HG03439 (cell line): ENCODE data around the gene UPF2.

Experiments used
- ATAC-seq: cut with Tn5 transposase; IDR thresholded peaks from one replicate; pipeline ENCODE4 v1.9.1; 2021; ENCODE audit warnings: mild to moderate bottlenecking, moderate library complexity; ENCODE audit not compliant: unreplicated experiment

UPF2 gene

DNA sequence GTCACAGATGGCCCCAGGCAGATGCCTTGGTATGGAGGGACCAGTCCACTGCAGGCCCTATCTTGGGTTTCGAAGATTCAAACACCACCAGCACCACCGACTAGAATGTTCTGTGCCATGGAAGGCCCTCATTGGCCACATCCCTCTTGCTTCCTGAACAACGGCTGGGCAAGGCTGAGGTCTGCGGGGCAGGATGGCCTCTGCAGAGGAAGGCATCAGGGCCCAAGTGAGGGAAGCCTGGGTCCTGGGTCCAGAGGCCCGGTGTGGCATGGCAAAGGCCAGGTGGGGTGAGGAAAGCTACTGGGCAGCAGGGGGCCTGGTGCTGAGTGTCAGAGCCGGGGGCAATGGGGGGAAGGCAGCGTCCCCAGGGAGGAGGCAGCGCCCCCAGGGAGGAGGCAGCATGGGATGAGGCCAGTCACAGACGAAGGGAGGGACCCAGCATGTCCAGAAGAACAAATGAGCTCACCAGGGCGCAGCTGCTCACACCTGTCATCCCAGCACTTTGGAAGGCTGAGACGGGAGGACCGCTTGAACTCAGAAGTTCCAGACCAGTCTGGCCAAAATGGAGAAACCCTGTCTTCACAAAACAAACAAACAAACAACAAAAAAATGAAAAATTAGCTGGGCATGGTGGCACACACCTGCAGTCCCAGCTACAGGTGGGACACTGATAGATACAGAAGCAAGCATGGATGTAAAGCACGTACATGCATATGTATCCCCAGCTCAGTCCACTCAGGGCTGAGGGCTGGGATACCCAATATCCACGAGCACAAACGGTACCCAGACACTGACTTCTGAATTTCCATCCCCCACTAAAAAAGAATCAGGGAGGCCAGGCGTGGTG lies 155.0 kb downstream of the UPF2 start:
- ATAC-seq = no peak

DNA sequence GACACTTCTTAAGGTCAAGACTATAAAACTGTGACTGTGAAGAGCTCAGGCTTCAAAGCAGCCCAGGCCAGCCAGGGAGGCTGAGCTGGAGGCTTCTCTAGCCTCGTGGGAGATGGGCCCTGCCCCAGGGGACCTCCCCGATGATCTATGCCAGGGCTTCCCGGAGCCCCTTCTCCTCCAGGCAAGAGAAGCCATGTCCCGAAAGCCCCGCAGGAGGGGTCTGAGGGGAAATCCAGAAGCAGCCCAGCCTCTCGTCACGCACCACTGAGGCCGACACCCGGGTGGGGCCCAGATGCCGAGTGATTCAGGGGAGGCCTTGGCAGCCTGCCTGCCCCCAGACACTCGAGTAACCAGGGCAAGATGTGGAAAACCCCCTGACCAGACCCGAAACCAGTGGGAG lies 155.8 kb downstream of the UPF2 start:
- no peak for ATAC-seq

DNA sequence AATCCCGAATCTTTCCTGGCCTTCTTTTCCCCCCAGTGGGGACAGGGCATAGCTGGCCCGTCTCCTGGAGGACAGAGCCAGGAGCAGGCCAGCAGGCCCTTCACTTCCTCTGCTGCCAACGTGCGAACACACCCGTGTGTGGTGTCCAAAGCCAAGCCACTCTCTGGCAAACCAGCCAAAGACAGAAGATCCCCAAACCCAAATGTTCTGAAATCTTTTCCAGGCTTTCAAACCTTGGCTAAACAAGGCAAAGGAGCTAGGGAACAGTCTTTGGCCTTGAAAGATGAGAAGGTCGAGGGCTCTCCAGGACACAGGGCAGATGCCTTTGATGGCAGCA lies 156.5 kb downstream of the UPF2 start:
- no peak for ATAC-seq

DNA sequence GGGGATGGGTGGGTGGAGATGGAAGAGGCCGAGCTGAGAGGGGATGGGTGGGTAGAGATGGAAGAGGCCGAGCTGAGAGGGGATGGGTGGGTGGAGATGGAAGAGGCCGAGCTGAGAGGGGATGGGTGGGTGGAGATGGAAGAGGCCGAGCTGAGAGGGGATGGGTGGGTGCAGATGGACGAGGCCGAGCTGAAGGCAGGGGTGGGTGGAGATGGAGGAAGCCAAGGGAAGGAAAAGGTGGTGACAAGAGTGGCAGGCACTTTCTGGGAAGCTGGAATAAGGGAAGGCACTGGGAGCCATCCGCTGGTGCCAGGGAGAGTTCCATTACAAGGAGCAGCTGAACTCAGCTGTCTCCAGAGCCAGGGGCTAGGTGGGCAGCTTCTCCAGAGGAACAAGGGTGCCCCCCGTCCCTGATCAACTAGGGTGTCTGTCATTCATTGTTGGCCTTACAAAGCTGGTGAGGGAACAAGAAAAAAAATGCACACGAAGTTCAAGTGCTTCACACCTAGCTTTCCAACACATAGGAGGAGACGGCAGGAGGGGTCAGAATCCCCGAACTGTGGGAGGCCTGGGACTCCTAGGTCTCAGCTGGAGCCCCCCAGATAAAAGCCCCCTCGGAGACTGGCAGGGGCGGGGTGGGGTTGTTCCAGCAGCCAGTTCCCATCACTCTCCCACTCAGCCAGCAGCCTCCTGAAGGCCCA lies 157.0 kb downstream of the UPF2 start:
- no peak for ATAC-seq

DNA sequence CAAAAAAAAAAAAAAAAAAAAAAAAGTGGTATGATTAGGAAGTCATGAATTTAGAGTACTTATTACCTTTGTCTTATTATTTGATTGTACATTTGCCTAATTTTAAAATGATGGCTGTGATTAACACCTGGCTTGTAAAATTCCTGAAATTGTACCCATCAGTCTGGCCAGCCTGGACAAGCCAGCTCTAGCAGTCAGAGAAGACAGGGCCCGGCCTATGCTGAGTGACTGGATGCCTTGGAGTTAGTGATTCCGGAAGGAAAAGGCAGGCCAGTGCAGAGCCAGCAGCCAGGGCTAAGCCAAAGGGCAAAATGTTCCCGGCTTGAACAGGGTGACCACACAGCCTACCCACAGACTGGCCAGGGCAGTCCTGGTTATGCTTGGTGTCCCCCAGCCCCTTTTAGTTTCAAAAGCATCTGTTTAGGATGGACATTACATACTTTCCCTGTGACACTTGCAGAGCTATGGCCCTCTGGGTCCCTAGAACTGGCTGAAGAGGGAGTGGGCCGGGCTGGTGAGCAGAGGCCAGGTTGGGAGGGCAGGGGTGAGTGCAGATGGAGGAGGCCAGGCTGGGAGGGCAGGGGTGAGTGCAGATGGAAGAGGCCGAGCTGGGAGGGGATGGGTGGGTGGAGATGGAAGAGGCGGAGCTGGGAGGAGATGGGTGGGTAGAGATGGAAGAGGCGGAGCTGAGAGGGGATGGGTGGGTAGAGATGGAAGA lies 157.7 kb downstream of the UPF2 start:
- no peak for ATAC-seq

DNA sequence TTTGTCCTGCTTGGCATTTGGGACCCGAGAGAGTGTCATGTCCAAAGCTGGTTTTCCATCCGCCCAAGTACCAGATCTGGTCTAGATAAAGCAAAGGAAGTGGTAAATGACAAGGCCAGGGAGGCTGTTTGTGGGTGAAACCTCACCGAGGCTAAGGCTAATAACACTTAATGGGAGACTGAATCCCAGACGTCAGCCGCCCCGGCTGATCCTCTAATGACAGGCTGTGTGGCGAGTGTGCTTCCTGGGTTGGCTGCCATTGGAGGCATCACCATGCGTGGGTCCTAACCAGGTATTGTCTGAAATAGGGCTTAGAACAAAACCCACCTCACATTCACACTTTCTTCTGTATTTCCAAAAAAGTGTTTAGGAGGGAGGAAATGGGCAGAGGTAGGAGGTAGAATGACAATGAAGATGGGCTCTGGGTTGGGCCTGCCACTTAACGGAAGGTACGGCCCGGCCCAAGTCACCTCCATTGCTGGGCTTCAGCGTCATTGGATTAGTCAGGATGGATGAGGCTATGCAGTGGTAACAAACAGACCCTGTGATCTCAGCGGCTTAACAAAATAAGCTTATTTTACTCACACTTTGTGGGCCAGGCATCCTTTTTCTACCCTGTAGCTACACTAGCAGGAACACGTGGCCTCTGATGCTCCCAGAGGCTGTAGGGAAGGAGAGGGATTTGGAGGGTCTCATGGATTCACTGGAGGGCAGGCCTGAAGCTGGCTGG lies 159.8 kb downstream of the UPF2 start:
- no peak for ATAC-seq

DNA sequence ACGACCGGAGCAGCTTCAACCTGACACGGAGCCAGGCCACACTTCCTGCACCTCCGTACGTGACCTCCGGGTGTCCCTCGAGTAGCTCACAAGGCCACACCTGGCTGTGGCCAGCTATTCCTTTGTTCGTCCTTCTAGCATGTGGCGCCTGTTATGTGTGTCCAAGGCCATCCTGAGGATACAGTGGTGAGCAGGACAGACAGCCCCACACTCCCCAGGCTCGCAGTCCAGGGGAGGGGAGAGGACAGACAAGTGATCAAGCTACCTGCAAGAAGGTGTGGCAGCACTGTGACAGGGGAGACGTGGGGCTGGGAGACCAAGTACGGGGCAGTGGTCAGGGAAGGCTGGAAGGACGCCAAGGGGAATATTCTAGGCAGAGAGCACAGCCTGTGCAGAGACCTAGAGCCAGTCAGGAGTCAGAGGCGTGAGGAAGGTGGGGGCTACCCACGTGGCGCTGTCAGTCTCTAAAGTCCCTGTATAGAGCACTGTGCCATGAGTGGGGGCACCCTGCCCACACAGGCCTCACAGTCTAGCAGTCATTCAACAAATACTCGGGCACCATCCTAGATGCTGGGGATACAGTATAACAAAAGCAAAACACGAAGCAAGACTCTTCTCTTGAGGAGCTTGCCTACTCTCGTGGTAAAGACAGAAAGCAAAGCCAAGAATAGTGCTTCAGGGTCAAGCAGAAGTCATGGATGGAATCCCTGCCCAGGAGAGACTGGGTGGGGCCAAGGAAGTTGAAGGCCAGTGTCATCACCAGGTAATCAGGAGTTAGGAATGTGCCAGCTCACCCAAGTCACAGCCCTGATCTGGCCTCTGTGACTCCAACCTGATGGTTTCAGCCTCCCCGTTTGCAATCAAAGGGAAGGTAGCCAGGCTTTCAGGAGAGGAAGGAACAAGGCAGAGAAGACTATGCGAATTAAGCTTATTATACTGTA lies 160.9 kb downstream of the UPF2 start:
- ATAC-seq = no peak

DNA sequence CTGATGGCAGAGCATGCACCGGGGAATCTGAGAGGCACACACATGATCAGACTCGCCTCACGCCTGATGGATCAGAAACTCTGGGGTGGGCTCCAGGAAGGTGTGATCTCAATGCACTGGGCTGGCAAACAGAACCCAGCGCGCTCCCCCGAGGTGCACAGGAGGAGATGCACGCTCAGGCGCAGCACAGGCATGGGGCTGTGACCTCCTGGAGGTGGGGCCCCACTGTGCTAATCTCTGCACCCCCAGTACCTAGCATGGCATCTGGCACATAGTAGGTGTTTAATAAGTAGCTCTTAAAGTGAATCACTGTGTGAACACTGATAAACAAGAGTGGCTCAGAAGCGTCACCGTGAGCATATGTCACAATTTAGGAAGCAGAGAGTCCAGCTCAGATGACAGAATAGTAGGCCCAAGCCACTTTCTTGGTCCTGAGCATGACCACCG lies 161.6 kb downstream of the UPF2 start:
- no peak for ATAC-seq

DNA sequence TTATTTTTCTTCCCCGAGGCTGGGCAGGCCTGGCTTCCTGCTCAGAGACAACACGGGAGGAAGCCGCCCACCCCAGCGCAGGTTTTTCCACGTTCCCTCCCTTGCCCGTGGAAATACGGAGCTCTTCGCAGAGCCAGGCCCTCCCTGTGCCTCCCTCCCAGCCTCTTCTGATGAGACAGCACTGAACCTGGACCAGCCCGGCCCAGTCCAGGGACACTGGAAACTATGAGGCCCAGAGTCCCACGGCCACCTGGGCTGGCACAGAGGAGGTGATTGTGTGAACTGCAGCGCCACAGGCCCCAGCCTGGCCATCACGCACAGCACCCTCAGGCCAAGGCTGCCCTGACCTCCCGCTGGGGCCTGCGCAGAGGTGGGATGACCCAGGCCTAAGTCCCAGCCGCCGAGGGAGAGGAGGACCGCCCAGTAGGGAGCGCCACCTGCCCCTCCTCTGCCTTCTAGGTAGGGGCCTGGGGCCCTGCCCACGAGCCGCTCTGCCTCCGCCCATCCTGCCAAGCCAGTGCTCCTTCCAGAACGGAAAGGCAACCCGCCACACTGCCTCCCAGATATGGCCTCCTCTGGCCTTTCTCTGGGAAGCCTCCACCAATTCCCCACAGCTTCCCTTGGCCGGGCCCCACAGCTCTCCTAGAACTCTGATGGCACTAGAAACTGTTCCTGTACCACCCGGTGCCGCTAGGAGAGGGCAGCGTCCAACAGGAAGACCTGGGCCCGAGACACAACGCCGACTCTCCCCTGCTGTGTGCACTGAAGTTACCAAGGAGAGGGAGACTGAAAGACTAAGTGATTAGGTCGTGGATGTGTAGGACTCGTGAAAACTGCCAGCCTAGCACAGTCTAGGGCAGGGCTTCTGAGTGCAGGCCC lies 162.2 kb downstream of the UPF2 start:
- no peak for ATAC-seq

DNA sequence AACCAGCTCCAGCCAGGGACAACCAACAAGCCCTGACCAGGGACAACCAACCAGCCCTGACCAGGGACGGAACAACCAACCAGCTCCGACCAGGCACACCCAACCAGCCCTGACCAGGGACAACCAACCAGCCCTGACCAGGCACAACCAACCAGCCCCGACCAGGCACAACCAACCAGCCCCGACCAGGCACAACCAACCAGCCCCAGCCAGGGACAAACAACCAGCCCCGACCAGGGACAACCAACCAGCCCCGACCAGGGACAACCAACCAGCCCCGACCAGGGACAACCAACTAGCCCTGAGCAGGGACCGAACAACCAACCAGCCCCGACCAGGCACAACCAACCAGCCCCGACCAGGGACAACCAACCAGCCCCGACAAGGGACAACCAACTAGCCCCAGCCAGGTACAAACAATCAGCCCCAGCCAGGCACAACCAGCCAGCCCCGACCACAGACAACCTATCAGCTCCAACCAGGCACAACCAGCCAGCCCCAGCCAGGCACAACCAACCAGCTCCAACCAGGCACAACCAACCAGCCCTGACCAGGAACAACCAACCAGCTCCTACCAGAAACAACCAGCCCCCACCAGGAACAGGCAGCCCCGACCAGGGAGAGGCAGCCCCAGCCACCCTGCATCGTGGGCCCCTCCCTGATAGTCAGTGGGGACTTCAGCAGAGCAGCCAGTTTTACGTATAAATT lies 163.1 kb downstream of the UPF2 start:
- no peak for ATAC-seq

DNA sequence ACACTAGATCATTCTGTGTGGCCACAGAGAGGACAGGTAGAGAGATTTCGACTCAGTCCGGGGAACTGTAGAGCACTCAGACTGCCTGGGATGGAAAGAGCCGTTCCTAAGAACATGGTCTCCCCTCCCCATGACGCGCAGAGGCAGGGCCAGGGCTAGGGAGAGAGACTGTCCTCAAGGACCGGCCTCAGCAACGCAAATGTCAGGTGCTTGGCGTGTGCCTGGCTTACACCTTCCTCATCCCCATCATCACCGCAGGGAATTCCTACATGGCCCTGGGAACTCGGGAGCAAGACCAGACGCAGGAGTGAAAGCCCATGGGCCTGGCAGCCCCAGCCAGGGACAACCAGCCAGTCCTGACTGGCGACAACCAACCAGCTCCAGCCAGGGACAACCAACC lies 163.8 kb downstream of the UPF2 start:
- ATAC-seq = no peak

DNA sequence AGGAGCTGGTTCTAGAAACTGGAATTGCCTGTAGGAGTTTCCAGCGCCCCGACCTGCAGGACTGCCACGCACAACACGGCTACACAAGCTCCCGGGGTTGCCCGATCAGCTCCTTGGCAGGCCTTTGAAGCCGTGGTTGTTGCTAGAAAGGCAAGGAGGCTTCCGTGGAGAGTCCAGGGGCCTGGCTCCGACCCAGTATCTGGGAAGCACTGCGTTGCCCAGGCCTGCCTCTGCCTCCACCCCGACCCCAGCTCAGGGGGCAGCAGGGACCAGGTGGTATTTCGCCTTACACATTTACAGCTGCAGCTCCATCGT lies 165.1 kb downstream of the UPF2 start:
- no peak for ATAC-seq

DNA sequence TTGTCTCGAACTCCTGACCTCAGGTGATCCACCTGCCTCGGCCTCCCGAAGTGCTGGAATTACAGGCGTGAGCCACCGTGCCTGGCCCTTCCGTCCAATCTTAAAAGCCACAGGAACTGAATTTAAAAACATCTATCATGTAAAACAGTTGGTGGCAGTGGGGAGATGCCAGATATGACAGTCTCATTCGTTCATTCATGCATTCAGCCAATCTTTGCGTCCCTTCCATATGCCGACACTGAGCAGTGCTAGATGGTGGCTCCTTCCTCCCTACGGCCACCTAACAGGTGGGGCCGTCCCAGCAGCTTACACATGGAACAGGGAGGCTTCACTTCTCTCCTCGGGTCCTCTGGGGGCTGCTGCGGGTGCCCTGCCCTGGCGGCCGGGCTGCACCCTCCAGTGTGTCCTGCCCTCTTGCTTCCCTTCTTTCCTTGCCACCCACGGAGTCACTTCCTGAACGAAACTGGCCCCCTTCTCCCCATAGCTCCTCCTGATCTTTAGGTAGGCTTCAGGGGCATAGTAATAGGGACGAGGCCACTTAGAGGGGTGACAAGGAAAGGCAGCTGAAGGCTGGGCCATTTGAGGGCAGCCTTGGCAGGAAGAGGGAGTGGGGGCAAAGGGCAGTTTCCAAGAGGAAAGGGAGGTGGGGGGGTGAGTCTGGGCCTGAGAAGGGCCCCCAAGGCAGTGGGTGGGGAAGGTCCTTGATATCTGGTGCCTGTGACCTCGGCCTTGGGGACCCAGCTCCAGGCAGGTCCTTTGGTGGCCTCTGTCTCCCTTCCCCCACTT lies 165.6 kb downstream of the UPF2 start:
- ATAC-seq = no peak

DNA sequence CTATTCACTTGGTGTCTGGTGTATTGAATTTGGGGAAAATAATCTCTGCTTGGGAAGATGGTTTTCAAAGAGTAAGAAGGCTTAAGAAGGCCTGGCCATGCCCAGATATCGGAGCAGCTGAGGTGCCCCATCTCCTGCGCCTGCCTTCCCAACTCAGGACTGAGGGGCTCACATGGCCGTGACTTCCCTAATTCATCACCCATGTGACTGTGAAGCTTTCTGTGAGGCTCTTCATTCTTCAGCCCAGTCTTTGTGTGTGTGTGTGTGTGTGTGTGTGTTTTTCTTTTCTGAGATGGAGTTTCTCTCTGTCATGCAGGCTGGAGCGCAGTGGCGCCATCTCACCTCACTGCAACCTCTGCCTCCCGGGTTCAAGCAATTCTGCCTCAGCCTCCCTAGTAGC lies 166.3 kb downstream of the UPF2 start:
- ATAC-seq = no peak

DNA sequence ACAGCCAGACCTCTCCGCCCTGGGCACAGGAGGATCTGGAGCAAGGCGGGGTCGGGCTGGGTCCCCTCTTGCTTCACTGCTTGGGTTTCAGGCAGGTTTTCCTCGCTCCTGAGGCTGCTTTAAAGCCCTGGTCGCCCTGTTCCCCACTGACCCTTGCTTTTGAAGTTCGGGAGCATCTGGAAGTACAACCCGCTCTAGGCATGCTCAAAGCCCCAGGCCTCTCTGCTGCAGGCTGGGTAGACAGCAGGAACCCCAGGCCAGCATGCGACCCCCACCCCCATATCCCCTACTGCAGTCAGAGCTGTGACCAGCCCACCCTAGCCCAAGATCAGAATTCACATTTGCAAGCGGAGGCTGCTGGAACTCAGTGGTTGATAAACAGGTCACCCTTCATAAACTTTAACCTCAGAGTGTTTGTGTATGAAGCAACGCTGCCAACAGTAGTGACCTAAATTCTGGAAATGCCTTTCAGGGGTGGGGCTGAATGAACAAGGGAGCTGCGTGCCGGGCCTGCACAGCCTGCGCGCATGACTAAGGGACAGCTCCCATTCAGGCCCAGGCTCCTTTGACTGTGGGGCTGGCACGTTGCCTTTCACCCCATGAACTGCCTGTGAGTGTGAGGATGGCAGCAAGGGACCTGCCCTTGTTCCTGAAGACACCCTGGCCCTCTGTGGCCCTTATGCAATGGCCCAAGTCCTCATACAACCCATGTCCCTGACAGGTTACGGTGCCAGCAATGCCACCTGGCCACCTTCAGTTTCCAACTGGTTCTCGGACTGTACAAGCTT lies 166.9 kb downstream of the UPF2 start:
- no peak for ATAC-seq

DNA sequence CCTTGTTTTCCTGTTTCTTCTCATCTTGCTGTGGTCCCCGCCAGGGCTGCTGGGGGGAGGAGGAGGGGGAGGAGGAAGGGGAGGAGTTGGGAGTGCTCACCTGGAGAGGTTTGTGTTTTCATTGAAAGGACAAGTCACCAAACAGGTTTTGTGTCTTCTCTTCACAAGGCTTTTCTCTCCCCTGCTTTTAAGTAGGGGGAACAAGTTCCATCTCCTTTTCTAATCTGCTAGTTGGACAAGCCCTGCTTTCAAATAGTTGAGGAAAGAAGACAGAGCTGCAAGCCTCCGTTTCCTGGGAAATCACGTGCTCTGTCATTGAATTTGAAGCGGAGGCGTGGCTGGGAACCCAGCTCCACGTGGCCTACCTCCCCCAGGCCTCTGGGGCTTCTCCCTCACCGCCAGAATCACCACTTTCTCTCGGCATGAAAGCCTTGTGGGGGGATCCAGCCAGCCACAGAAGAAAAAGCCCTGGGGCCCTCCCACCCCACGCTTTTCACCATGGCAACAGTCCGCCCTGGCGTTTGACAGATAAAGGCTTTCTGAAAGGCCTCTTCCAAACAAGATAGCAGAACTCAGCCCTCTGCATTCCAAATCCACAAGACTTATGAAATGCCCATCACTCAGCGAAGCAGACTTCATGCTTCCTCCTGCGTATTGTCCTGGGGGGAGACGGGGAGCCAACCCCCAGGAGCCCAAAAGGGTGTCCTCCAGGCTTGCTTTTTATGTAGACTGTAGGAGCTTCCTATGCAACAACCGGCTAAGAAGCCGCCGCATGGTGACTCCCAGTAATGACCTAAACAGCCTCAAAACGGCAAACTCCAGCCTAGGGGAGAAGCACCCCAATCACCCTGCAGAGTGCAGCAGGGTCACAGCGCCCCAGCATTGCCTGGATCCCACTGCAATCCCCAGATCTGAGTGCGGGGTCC lies 167.8 kb downstream of the UPF2 start:
- ATAC-seq = no peak
